Activated CD8-positive, alpha-beta memory T cell treated with anti-CD3 and anti-CD28 coated beads for 36 hours (primary cell): ENCODE measurements around the gene PPP6R3. TPM values are rescaled to one million over a fixed set of nuclear protein-coding genes. Genes with fewer than 3 reads are reported as not detected.

Source experiments
- CTCF ChIA-PET: fragments of 350-600 bp; sonication (Branson Sonifier 250); formaldehyde crosslinking; loops from one replicate; lab custom pipeline; 2021; ENCODE audit warnings: antibody characterized with exemption; lab: Charles Lee
- POLR2A ChIA-PET: fragments of 350-600 bp; sonication (Branson Sonifier 250); formaldehyde crosslinking; loops from one replicate; lab custom pipeline; 2021; ENCODE audit warnings: antibody characterized with exemption; lab: Charles Lee
- total RNA-seq, 2 experiments: library from RNA; stranded (reverse); gene quantifications; one replicate each; pipeline ENCODE4 v1.2.3, GENCODE V29; 2021

The PPP6R3 gene
- total RNA-seq, 2 experiments from 2014 or later, result 116 to 120 TPM

- ChIA-PET POLR2A (no interaction called here), CTCF (no interaction called here)
Measured at GRCh38 chr11:68664141-68664540, 203.6 kb downstream of the PPP6R3 start.

DNA sequence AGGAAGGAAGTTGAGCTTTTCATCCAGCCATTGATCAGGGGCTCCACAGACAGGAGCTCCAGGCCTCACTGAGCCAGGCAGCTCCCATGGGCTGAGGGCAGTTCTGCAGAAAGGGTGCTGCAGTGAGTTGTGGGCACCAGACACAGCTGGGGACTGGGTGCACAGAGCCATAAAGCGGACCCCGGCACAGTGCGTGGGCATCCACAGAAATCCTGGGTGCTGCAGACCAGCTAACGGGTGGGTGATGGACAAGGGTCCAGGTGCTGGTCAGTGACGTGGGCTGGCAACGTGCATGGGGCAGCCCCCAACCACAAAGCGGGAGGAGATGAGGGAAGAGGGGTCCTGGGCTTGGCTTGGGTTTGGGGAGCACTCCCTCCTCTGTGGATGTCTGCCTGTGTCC is 204.4 kb downstream of the PPP6R3 start:
- ChIA-PET CTCF (no interaction called here), POLR2A (no interaction called here)

Other genes starting within 250 kb of the PPP6R3 start
- gene KMT5B, start 247.5 kb upstream of the PPP6R3 start, total RNA-seq, result 10 to 100 TPM; 14.4 to 14.7 TPM
- 10 to 100 TPM; 49.4 to 54.0 TPM for gene C11orf24, start 188.8 kb upstream of the PPP6R3 start, total RNA-seq
- gene LRP5, start 148.2 kb upstream of the PPP6R3 start, total RNA-seq, result 10 to 100 TPM; 10.2 to 10.7 TPM
- gene GAL, start 223.8 kb downstream of the PPP6R3 start, total RNA-seq, result 1 to 10 TPM; 2.0 to 2.6 TPM